GM18511 (cell line): ENCODE data around the gene ECI2.
A peak's percentile ranks its signal among the peaks of the same experiment; 100 is the strongest.

Experiments
- ATAC-seq: cut with Tn5 transposase; IDR thresholded peaks from one replicate; pipeline ENCODE4 v1.9.1; 2021; ENCODE audit warnings: mild to moderate bottlenecking, moderate library complexity; ENCODE audit not compliant: unreplicated experiment

ECI2 gene

GRCh38 chr6:4134841-4135664 lies at the start of gene ECI2:
Gene ECI2, minus strand, starts transcription at chr6:4135575. Its CDS starts 15 bp downstream, at chr6:4135560.
- ATAC-seq = peak; percentile 60

DNA sequence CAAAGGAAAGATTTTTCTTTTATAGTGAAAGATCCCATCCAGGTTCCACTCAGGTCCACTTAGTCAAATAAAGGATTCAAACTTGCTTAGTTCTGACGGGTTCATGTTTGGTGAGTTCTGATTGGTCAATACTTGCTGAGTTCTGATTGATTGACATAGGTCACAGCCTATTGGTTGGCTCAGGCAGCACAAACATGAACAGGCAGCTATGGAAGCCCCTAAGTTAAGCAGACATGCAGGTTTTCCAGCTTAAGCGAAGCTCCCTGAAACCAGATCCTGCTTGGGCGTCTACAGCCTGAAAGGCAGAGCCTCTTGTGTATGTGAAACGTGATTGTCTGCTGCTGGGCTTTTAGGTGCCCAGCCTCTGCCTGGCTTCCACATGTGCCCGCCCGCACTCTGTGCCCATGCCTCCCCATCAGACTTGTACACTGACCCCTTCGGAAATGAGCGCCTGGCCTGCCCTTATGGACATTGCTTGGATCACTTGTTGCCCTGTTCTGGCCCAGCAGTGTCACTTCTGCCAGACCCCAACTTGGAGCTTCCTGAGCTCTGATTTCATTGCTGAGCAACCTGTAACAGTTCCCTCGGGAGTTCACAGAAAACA lies 45.4 kb upstream of the ECI2 start:
- ATAC-seq = no peak

GRCh38 chr6:4179960-4180651 lies 44.7 kb upstream of the ECI2 start:
- ATAC-seq = no peak

DNA sequence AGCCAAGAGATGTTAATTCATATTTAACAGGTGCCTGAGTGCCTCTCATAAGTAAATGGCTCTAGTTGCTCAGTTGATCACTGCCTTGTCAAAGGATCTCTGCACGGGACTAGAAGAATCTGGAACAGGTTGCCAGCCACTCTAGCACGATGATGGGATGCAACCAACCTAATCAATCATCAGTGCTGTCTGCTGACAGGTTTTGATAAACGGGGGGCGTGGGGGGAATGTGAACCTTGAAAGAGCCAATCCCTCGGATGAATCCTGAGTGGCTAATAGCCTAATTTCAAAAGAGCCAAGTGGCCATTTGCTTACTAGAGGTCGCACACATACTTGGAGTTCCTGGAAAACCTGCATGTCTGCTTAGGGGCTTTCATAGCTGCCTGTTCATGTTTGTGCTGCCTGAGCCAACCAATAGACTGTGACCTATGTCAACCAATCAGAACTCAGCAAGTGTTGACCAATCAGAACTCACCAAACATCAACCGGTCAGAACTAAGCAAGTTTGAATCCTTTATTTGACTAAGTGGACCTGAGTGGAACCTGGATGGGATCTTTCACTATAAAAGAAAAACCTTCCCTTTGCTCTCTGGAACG lies 43.5 kb upstream of the ECI2 start:
- no peak for ATAC-seq

DNA sequence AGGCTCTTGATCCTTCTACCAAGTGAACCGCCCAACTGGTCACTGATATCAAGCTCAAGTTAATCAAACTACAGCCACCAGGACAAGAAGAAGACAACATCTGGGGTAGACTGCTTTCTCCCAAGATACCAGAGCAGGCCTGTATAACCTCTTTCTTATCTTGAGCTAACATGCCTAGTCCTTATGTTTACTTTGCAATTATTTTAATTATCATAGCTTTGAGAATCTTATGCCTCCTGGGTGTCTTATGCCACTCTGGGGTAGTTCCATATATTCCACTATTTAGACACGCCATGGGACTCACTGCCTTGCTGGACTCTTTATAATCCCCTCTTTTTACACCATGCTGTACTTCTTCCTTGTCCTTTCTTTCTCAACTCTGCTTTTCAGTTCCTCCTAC lies 41.5 kb upstream of the ECI2 start:
- ATAC-seq = no peak

DNA sequence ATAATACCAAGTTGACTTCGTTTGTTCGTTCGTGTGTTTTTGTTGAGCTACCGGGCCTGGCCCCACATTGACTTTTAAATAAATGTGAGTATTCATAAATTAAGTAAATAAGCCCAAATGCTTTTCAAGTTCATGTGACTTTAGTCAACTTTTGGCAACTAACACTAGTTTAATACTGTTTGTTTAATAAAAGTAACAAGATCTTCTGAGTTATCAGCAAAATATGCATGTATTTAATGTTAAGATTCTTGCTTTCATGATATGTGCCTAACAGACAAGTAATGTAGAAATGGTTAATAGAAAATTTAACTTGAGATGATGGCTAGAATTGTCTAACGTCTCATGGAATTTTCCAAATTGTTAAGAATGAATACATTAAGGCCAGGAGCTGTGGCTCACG lies 38.7 kb upstream of the ECI2 start:
- ATAC-seq = no peak

GRCh38 chr6:4172368-4172767 lies 37.0 kb upstream of the ECI2 start:
- ATAC-seq = no peak

DNA sequence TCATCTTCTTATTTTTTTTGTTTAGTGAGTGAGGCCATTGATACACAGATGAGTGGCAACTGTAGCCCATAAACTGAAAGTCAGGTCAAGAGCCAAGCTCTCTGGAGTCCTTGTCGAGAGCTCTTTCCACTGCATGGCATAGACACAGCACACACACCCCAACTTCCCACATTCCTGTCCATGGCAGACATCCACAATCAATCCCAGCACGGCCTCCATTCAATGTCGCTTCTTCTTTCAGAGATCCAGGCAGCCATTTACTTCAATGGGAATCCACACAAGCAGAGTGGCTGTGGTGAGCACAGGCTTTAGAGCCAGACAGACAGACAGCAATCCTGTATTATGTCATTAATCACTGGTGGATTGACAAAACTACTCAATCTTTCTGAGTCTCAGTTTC lies 34.9 kb upstream of the ECI2 start:
- no peak for ATAC-seq

GRCh38 chr6:4169028-4169789 lies 33.8 kb upstream of the ECI2 start:
- ATAC-seq = no peak

DNA sequence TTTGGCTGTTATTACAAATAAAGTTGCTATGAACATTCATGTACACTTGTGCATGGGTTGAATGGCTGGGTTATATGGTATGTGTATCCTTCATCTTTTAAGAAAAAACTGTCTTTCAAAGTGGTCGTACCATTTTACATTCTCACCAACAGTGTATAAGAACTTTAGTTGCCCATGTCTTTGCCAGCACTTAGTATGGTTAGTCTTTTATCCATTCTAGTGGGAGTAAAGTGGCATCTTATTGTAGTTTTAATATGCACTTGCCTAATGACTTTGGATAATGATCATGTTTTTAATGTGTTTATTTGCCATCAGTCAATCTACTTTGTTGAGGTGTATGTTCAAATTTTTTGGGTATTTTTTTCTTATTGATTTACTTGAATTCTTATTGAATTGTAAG lies 32.5 kb upstream of the ECI2 start:
- ATAC-seq = no peak

DNA sequence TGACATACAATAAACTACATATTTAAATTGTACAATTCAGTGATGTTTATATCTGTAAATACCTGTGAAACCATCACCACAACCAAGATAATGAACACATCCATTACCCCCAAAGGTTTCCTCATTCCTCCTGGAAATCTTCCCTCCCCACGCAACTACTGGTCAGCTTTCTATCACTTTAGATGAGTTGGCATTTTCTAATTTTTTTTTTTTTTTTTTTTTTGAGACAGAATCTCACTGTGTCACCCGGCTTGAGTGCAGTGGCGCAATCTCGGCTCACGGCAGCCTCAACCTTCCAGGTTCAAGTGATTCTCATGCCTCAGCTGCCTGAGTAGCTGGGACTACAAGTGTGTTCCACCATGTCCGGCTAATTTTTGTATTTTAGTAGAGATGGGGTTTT lies 31.7 kb upstream of the ECI2 start:
- ATAC-seq = no peak

DNA sequence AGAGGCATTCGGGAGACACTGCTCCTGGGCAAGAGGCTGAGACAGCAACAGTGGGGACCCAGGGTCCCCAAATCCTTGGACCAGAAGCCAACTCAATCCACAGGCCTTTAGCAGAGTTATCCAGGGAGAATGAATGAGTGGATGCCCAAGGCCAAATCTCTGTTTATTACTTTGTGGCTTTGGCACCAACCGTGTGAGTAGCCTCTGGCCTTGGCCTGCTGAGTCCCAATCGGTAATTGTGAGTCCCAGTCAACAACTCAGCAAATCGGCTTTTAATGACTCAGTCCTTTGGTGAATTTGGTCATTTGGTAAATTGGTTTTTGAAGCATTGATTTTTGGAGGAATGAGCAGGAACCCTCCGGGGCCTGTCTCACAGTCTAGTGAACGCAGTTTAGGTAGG lies 29.1 kb upstream of the ECI2 start:
- no peak for ATAC-seq

GRCh38 chr6:4164117-4164442 lies 28.7 kb upstream of the ECI2 start:
- no peak for ATAC-seq

DNA sequence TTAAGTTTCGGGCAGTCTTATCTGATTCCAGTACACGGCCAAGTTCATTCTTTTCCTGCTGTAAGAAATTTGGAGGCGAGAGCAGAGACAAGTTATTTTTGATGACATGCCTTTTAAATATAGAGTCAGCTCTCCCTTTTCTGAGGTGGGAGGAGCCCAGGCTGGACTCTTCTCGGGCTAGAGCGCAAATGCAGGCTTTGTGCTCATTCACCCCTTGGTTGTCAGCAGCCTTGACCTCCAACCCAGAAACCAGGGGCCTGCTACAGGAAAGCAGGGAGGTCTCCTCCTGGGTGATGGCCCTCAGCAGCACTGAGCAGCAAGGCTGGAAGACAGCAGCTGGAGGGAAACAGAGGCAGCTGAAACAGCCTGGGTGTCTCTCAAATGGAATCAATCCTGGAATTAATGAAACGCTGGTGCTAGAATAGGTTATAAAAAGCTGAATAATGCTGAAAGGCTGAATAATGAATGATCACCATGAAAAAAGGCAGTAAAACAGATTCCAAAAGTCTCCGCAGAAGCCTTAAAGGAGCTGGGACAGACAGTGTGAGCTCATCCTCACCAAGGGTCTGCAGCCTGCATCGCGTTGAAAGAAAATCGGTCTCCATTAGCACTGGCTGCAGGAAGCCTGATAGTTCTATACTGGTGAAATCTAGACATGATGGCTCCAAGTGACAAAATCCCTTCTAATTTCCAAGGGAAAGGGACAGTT lies 28.2 kb upstream of the ECI2 start:
- ATAC-seq = no peak

DNA sequence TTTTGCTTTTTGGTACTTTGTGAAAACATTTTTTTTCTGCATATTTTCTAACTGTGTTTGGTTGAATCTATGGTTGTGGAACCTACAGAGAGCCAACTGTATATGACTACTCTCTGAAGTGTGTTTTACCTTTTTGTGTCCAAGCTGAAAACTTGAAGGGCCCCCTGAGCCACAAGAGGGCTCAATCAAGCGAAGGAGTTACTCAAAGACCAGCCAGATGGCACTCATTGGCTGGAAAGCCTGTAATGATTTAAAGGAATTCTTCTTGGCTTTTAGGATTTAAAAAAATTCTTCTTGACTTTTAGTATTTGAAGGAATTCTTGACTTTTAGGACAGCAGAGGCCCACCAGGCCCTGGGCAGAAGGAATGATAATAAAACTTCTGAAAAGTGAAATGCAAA lies 27.0 kb upstream of the ECI2 start:
- ATAC-seq = no peak

GRCh38 chr6:4159491-4159890 lies 24.1 kb upstream of the ECI2 start:
- ATAC-seq = no peak

DNA sequence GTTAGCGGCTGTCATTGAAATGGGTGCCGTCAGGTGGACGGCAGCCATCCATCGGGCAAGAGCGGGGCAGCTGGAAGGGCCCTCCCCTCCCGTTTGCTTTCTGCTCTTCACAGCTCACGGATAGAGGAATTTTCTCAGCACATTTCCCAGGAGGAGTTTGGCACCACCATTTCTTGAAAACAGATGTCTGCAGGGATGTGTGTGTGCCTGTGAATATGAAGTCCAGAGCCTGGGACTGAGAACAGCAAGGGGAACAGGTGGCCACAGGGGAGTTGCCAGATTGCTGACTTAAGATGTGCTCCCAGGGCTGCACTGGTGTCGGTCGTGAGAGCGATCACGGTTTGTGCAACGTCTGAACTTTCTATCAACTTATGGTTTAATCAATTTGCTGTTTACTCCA lies 22.1 kb upstream of the ECI2 start:
- no peak for ATAC-seq

GRCh38 chr6:4155848-4156466 lies 20.6 kb upstream of the ECI2 start:
- peak; percentile 87 for ATAC-seq

GRCh38 chr6:4153514-4153985 lies 18.2 kb upstream of the ECI2 start:
- ATAC-seq = peak; percentile 62

DNA sequence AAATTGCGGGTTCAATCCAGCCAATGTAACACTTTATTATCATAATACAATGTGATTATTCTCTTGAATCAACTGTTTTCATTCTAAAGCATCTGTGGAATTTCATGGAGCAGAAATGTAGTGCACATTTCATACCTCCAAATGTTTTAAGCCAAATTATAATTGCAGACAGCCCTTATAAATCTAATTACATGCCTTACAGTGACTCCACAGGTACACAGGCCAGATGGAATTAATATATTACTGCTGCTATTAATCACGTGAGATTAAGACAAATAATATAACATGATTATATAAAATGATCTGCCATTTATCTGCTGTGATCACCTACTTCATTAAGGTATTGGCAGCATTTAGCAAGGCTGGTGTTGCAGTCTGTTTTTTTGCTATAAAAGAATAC lies 9.7 kb upstream of the ECI2 start:
- no peak for ATAC-seq
